ENCODE results near the gene C5orf58. TPM values are rescaled to one million over a fixed set of nuclear protein-coding genes. Genes with fewer than 3 reads are reported as not detected.

The C5orf58 gene
- total RNA-seq, 2 donors from 2014 or later: not detected

DNA sequence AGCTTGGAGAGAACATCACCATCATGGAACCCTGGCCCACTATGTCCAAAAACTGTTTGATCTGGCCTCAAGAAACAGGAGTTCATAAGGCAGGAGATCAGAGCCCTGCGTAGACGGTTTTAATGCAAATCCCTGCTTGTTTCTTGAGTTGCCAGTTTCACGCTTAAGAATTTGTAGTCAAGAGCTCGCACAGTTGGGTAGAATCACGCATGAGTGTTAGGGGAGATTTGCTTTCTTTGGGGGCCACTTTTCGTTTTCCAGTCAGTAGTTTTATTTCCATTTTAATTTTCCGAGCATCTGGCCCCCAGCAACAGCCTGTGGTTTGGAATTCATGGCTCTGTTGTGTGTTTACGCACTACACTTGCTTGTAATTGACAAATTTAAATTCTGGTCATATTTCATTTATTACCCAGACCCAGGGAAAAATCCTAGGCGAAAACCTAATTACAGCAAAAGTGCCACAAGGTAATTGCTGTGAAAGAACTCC, 6.6 kb upstream of the C5orf58 start:
- Histone ChIP-seq H3K4me1 (no peaks in the 10 kb centered on the region), H3K9me3 (no peaks in the 10 kb centered on the region), H3K27ac (no peak overlapping the region), H3K36me3 (replicated peaks in 1 of 2; ENCODE audit: insufficient read depth in 1 of 2, low read depth in 2 of 2) (no peaks in the 10 kb centered on the region), H3K4me3 (no peak overlapping the region), H3K27me3 (no peaks in the 10 kb centered on the region)
- TF ChIP-seq, protein P1, sequence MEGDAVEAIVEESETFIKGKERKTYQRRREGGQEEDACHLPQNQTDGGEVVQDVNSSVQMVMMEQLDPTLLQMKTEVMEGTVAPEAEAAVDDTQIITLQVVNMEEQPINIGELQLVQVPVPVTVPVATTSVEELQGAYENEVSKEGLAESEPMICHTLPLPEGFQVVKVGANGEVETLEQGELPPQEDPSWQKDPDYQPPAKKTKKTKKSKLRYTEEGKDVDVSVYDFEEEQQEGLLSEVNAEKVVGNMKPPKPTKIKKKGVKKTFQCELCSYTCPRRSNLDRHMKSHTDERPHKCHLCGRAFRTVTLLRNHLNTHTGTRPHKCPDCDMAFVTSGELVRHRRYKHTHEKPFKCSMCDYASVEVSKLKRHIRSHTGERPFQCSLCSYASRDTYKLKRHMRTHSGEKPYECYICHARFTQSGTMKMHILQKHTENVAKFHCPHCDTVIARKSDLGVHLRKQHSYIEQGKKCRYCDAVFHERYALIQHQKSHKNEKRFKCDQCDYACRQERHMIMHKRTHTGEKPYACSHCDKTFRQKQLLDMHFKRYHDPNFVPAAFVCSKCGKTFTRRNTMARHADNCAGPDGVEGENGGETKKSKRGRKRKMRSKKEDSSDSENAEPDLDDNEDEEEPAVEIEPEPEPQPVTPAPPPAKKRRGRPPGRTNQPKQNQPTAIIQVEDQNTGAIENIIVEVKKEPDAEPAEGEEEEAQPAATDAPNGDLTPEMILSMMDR (IDR thresholded peaks at IDR 0.05): no peak
- TF ChIP-seq POLR2A (IDR thresholded peaks at IDR 0.05): no peak
- ATAC-seq: no peak
- intact Hi-C loops (cut with DNase I): loop anchor here (10.0 kb wide), 1 partner anchor 189 kb away; no protein-coding TSS in a partner anchor
- WGBS, 2 donors: 70 to 72% methylated on average over 9 of the region's 9 CpGs
- DNase-seq: no peak

DNA sequence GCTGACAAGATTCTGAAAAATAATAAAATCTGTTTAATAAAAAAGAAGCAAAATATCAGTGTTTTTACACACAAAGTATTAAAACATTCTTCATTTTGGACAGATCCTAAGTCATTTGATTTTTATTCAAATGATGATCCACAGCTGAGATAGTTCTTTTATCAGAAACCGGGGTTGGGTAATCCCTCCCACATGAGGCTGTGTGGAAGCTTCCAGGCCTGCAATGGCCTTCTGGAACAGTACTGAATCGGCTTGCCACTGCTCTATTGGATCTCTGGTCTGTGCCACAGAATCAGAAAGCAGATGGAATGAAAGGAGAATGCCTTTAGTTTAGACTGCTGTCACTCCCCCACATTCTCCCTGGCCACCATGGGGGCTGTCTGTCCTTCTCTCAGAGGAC, 6.1 kb upstream of the C5orf58 start:
- WGBS, 2 donors: 40 to 54% methylated on average over 2 of the region's 2 CpGs
- no peak for ATAC-seq
- intact Hi-C loops (cut with DNase I): loop anchor here (10.0 kb wide), 1 partner anchor 188 kb away; no protein-coding TSS in a partner anchor

DNA sequence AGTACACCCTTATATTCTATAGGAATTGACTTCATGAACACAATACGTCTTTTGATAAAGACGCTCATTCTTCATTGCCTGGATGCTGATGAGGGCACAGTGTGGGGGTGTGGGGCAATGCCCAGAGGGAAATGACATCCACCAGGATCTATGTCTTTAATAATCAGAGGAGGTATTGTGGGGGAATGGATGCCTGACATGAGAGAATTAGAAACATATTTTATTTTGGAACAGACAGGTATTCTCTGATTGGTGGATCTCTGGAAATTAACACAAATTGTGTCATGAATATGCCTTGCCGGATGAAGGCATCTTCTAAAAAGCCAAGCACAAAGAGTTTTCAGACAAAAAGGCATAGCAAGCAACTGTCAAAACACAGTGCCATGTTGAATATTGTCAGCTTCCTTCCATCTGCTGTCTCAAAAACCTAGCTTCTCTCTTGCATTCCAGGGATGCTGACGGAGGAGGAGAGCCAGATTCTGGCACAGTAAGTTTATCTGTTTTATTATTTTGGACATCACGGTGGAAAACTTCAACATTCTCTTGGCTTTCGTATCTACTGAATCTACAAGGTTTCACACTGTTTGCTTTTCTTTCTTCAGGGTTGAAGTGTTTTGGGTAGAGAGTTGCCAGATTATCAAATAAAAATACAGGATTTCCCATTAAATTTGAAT, 3.9 kb upstream of the C5orf58 start:
- no peak for ATAC-seq
- DNase-seq: no peak
- 68 to 69% methylated on average over 6 of the region's 6 CpGs for WGBS, 2 donors
- no peak for TF ChIP-seq POLR2A (IDR thresholded peaks at IDR 0.05)
- no peaks in the 10 kb centered on the region for H3K27me3 ChIP-seq
- H3K27ac ChIP-seq: no peak overlapping the region
- no peaks in the 10 kb centered on the region for H3K4me1 ChIP-seq
- intact Hi-C loops (cut with DNase I): loop anchor here (10.0 kb wide), 1 partner anchor 186 kb away; no protein-coding TSS in a partner anchor
- no peaks in the 10 kb centered on the region for H3K36me3 ChIP-seq (replicated peaks in 1 of 2; ENCODE audit: insufficient read depth in 1 of 2, low read depth in 2 of 2)
- H3K4me3 ChIP-seq: no peak overlapping the region
- no peaks in the 10 kb centered on the region for H3K9me3 ChIP-seq

More for the DNA sequence above, 6.1 kb upstream of the C5orf58 start:
- Histone ChIP-seq H3K4me1 (no peaks in the 10 kb centered on the region), H3K27ac (no peak overlapping the region), H3K36me3 (replicated peaks in 1 of 2; ENCODE audit: insufficient read depth in 1 of 2, low read depth in 2 of 2) (no peaks in the 10 kb centered on the region), H3K4me3 (no peak overlapping the region), H3K27me3 (no peaks in the 10 kb centered on the region), H3K9me3 (no peaks in the 10 kb centered on the region)
- DNase-seq: no peak
- TF ChIP-seq POLR2A (IDR thresholded peaks at IDR 0.05): no peak
- TF ChIP-seq, protein P1 (IDR thresholded peaks at IDR 0.05): no peak

DNA sequence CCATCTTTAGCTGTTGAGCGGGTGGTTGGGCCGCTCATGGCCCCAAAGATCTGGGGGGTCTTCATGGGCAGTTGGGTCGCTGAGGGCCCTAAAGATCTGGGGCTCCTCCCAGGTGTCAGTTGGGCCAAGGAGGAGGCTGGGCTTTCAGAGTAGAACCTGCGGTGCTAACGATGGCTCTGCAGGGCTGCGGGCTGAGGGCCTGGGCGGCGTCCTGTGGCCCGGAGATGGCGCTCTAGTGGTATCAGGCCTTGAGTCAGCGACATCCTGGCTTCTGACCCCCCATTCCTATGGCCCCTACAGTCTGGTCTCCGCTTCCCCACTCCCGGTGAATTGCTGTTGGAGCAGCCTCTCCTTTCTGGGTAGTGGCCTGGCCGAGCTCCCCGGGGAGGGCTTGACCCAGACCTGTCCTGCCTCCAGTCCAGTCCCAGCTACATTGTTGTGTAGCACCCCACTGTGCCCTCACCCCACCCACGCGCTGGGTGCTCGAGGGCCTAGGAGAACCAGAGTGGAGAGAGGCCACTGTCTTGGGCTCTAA, 640 bp downstream of the C5orf58 start:
- Histone ChIP-seq H3K36me3 (replicated peaks in 1 of 2; ENCODE audit: insufficient read depth in 1 of 2, low read depth in 2 of 2) (no peaks in the 10 kb centered on the region), H3K4me1 (no peaks in the 10 kb centered on the region), H3K9me3 (no peaks in the 10 kb centered on the region), H3K27me3 (no peaks in the 10 kb centered on the region), H3K4me3 (no peak overlapping the region), H3K27ac (no peak overlapping the region)
- ATAC-seq (no peak), DNase-seq (no peak)
- TF ChIP-seq, protein P1 (IDR thresholded peaks at IDR 0.05): no peak
- TF ChIP-seq POLR2A (IDR thresholded peaks at IDR 0.05): no peak
- intact Hi-C loops (cut with DNase I): no loop called here
- WGBS, 2 donors: 88% methylated on average over 10 to 18 of the region's 18 CpGs

DNA sequence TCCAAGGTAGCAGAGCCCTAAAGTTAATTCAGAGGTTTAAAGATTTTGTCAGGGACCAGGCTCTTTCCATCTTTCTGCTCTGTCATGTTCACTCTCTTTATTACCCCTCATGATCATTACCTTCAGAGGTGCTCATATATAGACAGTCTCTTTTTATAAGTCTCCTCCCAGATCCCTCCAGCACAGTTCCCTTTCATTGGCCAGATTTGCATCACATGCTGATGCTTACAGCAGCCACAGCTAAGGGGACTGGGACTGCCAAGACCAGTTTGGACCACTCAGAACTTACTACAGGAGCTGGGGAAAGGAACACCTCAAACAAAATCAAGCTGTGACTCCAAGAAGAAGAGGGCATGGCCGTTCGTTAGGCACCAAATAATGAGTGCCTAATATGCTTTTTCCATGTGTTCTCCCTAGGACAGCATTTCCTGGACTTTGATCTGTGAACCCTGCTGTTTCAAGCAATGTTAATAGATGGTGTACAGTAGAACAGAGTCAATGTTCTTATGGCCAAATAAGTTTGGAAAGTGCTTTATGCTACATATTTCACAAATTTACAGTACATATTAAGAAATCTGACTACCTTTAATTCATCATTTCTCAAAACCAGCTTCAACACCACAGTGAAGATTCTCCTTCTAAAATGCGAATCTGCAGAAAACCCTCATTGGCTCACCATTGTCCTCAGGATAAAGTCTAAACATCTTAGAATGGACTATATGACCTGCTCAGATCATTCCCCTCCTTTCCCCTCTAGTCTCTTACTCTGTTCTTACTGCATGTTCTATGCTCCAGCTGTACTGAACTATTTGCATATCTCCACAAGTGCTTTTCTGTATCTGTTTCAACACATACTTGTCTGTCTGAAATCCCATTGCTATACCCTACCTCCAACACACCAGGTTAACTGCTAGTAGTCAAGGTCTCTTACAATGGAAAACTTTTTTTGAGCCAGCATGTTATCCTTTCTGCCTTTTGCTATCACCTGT, 3.4 kb downstream of the C5orf58 start:
- intact Hi-C loops (cut with DNase I): no loop called here
- no peaks in the 10 kb centered on the region for H3K36me3 ChIP-seq (replicated peaks in 1 of 2; ENCODE audit: insufficient read depth in 1 of 2, low read depth in 2 of 2)
- 54 to 55% methylated on average over 3 of the region's 3 CpGs for WGBS, 2 donors
- H3K4me1 ChIP-seq: no peaks in the 10 kb centered on the region
- H3K27me3 ChIP-seq: no peaks in the 10 kb centered on the region
- TF ChIP-seq, protein P1 (IDR thresholded peaks at IDR 0.05): no peak
- no peak for TF ChIP-seq POLR2A (IDR thresholded peaks at IDR 0.05)
- ATAC-seq (no peak), DNase-seq (no peak)
- H3K27ac ChIP-seq: no peak overlapping the region
- no peak overlapping the region for H3K4me3 ChIP-seq
- no peaks in the 10 kb centered on the region for H3K9me3 ChIP-seq
